ENCODE measurements around the gene PPP2R3A.

DNA sequence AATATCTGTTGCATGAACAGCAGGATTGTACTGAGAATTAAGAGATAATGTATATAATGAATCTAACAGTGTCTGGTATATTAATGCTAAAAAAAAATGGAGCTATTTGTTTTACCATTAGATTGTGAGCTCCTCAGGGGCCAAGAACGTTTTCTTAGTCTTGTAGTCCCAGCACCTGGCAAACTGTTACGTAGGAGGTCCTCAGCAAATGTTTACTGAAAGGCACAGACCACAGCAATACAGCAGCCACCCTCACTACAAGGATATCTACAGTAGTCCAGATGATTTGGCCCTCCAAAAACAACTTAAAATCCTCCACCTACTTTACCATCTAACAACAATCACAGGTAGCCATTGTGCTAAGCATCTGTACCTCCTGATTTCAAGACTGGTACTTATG lies 170.9 kb downstream of the PPP2R3A start:
- TF ChIP-seq, protein P1, sequence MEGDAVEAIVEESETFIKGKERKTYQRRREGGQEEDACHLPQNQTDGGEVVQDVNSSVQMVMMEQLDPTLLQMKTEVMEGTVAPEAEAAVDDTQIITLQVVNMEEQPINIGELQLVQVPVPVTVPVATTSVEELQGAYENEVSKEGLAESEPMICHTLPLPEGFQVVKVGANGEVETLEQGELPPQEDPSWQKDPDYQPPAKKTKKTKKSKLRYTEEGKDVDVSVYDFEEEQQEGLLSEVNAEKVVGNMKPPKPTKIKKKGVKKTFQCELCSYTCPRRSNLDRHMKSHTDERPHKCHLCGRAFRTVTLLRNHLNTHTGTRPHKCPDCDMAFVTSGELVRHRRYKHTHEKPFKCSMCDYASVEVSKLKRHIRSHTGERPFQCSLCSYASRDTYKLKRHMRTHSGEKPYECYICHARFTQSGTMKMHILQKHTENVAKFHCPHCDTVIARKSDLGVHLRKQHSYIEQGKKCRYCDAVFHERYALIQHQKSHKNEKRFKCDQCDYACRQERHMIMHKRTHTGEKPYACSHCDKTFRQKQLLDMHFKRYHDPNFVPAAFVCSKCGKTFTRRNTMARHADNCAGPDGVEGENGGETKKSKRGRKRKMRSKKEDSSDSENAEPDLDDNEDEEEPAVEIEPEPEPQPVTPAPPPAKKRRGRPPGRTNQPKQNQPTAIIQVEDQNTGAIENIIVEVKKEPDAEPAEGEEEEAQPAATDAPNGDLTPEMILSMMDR (IDR thresholded peaks at IDR 0.05) = no peak
- TF ChIP-seq POLR2A (IDR thresholded peaks at IDR 0.05) = no peak

Measured in right lobe of liver (tissue), 4 donors.